Stimulated activated CD4-positive, alpha-beta T cell treated with anti-CD3 and anti-CD28 coated beads, TNF-alpha, amount 100 ng/mL, for 48 hours (primary cell): Measurements from ENCODE around the gene BCAP31.
"Not testable (repeated sequence)": the region's sequence is repeated elsewhere in the genome, so short reads cannot be mapped to it uniquely, and the experiment has no call there.

Experiments
- DNase-seq, 3 donors: peaks; one replicate each; pipeline ENCODE4 v3.0.0-alpha.2; 2020; ENCODE audit warnings: low read depth in 3 of 3

Gene BCAP31

GRCh38 chrX:153762626-153763173, 38.5 kb upstream of the BCAP31 start:
- no peak for DNase-seq

DNA sequence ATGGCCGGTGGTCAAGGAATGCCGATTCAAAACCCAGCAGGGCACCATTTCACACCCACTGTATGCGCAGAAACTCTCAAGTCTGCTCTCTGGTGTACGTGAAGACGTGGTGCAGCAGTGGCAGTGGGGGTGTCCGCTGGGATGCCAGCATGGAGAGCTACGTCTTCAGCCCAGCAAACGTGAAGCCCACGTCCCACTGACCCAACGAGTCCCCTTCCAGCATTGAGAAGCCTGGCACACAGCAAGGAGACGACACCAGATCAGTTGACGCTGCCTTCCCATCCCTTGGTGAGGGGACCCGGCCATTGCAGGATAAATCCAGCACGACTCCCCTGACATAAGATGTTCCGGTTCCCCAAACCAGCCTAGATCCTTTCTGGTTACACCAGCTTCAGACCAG, 37.7 kb upstream of the BCAP31 start:
- no peak for DNase-seq

DNA sequence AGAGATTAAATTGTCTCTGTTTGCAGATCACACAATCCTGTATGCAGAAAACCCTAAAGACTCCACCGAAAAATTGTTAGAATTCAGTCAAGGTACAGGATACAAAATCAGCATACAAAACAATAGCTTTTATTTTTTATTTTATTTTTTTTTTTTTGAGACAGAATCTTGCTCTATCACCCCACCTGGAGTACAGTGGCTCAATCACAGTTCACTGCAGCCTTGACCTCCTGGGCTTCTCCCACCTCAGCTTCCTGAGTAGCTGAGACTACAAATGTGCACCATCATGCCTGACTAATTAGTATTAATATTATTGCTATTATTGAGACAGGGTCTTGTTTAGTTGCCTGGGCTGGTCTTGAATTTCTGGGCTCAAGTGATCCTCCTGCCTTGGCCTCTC, 30.9 kb upstream of the BCAP31 start:
- DNase-seq, result no peak

DNA sequence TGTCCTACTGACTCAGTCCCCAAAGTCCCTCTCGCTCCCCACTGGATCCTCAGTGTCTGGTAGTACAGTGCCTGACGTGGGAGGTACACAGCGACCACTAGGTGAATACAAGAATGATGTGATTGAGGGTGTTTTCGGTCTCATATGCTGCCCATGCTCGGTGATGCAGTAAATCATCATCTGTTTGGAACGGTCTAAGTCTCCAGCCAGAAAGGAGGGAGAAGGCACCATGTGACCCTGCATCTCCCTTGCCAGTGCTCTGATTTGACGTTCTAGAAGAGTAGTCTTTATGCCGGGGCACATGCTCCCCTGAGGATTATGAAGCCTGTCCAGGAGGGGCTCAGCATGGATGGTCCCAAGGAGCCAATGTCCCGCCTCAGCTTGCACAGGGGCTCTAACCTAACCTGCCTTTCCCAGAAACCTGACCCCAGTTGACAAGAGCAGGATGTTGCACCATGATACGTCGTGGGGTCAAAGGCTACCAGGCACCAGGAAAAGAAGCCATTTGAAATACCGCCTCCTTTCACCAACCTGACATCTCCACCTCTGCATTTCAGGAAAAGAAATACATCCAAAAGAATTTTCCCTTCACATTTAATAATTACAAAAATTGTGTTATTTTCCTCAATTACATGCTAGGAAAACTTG, 26.1 kb upstream of the BCAP31 start:
- no peak for DNase-seq

GRCh38 chrX:153749017-153749416, 24.8 kb upstream of the BCAP31 start:
- not testable (repeated sequence) for DNase-seq

- DNase-seq, result not testable (repeated sequence)
Measured at GRCh38 chrX:153746991-153747390, 22.8 kb upstream of the BCAP31 start.

DNA sequence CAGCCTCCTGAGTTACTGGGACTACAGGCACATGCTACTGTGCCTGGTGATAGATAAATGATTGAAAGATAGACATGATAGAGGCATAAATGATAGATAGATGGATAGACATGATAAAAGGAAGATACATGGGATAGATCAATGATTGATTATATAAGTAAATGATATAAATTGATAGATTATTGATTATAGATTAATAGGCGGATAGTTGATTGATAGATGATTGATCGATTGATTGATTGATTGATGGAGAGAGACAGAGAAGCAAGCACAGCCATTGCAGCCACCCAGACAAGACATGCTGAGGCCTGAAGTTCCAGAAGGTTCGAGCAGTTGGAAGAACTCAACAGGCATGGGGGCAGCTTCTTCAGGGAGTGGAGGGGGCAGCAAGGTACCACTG, 22.2 kb upstream of the BCAP31 start:
- no peak for DNase-seq

GRCh38 chrX:153745067-153745433, 20.9 kb upstream of the BCAP31 start:
- DNase-seq, result not testable (repeated sequence)

DNA sequence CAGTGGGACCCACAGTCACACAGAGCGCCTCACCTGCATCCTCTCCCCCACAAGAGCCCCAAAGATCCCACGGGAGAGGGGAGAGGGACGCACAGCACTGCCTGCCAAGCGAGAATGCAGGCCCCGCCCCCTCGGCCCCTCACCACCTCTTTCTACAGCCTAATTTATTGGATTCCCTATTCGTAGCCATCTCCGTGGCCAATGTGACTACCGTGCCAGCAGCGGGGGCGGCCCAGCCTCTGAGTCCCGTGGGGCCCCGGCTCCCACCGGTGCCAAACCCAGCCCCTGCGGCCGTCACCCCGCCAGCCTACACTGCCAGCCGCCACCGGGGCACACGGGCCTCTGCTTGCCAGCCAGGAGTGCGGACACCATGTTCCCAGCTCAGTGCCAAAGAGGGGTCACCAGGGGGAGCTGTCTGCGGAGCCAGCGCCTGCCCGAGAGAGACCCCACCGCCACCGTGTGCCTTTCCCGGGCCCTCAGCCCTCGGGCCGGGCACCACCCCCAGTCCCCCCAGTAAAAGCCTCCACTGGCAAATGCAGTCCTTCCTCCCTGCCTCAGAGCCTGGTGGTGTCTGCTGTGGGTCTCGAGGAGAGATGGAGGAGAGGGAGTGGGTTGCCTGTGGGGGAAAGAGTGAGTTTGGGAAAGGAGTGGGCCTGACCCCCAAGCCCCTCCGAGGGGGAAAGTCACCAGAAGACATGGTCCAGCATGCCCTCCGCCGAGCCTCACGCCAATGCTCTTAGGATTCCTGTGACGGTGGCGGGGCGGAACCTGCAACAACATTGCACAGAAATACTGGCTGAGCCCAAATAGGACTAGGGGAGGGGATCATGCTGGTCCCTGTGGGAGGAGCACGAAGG, 20.3 kb upstream of the BCAP31 start:
- no peak for DNase-seq

- DNase-seq, result not testable (repeated sequence)
Measured at GRCh38 chrX:153743468-153744209, 19.5 kb upstream of the BCAP31 start.

DNA sequence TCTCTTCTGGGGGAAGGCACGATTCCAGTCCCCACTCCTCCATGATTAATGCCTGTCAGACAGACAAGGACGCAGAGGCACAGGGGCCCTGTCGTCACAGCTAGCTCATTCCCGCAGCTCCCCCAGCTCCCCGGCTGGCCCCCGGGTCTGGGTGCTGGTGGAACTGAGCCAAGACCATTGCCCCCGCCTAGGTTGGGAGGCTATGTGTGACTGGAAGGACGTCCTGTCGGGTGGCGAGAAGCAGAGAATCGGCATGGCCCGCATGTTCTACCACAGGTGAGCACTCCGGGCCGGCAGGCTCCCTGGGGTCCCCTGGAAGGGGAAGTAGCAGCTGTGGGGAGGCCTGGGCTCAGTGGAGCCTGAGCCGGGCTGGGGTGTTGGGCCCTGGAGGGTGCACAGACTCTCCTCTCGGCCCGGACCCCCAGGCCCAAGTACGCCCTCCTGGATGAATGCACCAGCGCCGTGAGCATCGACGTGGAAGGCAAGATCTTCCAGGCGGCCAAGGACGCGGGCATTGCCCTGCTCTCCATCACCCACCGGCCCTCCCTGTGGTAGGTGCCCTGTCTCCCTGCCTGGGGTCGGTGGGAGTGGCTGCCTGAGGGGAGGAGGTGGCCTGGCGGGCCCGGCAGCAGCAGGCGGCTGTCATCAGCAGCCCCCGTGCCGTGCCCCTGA, 18.7 kb upstream of the BCAP31 start:
- DNase-seq, result not testable (repeated sequence)

DNA sequence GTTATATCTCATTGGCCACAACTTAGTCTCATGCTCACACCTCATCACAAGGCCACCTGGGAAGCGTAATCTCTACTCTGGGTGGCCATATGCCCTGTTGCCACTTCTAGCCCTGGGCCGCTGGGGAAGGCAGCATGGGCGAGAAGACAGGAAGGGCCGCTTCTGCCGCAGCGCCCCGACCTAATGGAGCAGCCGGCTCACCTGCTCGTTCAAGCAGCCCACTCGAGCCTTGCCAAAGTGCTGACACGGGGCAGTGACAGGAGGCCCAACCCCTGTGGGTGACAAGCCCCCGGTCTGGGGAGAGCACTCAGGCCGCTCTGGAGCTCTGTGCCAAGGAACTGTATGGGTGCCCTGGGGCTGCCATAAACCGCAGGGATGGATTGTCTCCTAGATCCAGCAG, 17.9 kb upstream of the BCAP31 start:
- not testable (repeated sequence) for DNase-seq

GRCh38 chrX:153741446-153741845, 17.3 kb upstream of the BCAP31 start:
- no peak for DNase-seq

- DNase-seq, result no peak
Measured at GRCh38 chrX:153740631-153741222, 16.5 kb upstream of the BCAP31 start.

DNA sequence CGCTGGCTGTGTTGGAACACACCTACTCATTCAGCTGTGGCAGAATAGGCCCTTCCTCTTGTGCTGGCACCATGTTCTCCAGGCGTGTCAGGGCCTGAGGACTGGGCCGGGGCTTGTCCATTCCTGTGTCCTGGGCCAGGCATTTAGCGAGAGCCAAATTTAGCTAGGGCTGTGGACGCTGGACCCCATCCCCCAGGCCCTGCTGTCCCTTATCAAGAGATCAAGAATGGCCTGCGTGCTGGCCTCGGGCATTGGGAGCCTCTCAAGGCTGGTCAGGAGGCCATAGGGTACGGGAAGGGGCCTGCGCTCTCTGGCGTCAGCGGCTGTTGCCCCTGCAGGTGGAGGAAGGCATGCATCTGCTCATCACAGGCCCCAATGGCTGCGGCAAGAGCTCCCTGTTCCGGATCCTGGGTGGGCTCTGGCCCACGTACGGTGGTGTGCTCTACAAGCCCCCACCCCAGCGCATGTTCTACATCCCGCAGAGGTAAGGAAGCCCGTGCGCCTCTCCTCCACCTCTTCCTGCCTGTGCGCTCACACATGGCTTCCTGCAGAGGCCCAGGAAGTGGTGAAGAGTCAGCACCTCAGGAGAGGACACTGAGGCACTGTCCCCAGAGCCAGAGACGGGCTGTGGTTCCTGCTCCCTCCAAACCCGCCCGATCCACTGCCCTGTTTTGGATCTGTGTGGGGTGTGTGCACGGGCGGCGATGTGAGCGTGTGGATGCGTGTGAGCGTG, 15.7 kb upstream of the BCAP31 start:
- no peak for DNase-seq

DNA sequence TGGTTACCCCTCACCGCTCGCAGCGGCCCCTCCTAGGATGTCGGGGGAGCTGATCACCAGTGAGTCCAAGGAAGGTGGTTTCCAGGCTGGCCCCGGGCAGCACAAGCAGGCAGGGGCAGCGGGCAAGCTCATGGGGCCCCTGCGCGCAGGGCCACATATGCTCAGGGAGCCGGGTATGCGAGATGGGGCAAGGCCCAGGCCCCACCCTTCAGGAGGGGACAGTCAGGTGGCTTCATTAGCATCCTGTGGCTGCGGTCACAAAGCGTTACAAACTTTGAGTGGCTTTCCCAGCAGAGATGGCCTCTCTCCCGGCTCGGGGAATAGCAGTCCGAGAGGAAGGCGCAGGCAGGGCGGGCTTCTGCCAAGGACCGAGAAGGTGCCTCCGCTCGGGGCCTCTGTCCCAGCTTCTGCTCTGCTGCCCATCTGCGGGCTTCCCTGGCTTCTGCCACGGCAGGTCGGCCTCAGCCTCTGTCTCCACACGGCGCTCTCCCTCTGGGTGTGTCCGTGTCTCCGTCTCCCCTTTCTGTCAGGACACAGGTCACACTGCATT, 13.9 kb upstream of the BCAP31 start:
- DNase-seq, result no peak

- no peak for DNase-seq
Measured at GRCh38 chrX:153736871-153737441, 12.8 kb upstream of the BCAP31 start.

GRCh38 chrX:153736071-153736820, 12.1 kb upstream of the BCAP31 start:
- no peak for DNase-seq

GRCh38 chrX:153735274-153735673, 11.1 kb upstream of the BCAP31 start:
- DNase-seq, result no peak
